IPS-11a (cell line): ENCODE data around the gene RASSF3.
"Not testable (repeated sequence)": the region's sequence is repeated elsewhere in the genome, so short reads cannot be mapped to it uniquely, and the experiment has no call there.

Source experiments
- H3K4me3 ChIP-seq: one replicate; pipeline ENCODE4 v1.5.1; 2013; ENCODE audit warnings: low read depth, low read length, control low read depth

RASSF3 gene

GRCh38 chr12:64631197-64631596 is 20.9 kb downstream of the RASSF3 start:
- no peak overlapping the region for H3K4me3 ChIP-seq

- no peak overlapping the region for H3K4me3 ChIP-seq
Measured at GRCh38 chr12:64633011-64633939, 23.0 kb downstream of the RASSF3 start.

GRCh38 chr12:64633940-64634337 is 23.6 kb downstream of the RASSF3 start:
- no peak overlapping the region for H3K4me3 ChIP-seq

- no peak overlapping the region for H3K4me3 ChIP-seq
Measured at GRCh38 chr12:64634508-64635092, 24.3 kb downstream of the RASSF3 start.

- H3K4me3 ChIP-seq, result no peak overlapping the region
Measured at GRCh38 chr12:64635356-64635998, 25.2 kb downstream of the RASSF3 start.

GRCh38 chr12:64636856-64637255 is 26.6 kb downstream of the RASSF3 start:
- no peak overlapping the region for H3K4me3 ChIP-seq

GRCh38 chr12:64639466-64639865 is 29.2 kb downstream of the RASSF3 start:
- no peak overlapping the region for H3K4me3 ChIP-seq

GRCh38 chr12:64646318-64646717 is 36.0 kb downstream of the RASSF3 start:
- no peak overlapping the region for H3K4me3 ChIP-seq

GRCh38 chr12:64649487-64649886 is 39.2 kb downstream of the RASSF3 start:
- H3K4me3 ChIP-seq, result no peak overlapping the region

- no peak overlapping the region for H3K4me3 ChIP-seq
Measured at GRCh38 chr12:64650762-64651161, 40.5 kb downstream of the RASSF3 start.

- no peak overlapping the region for H3K4me3 ChIP-seq
Measured at GRCh38 chr12:64652346-64652745, 42.1 kb downstream of the RASSF3 start.

GRCh38 chr12:64653123-64653522 is 42.8 kb downstream of the RASSF3 start:
- H3K4me3 ChIP-seq, result no peak overlapping the region

- not testable (repeated sequence) for H3K4me3 ChIP-seq
Measured at GRCh38 chr12:64653907-64654306, 43.6 kb downstream of the RASSF3 start.

GRCh38 chr12:64655141-64655540 is 44.8 kb downstream of the RASSF3 start:
- no peak overlapping the region for H3K4me3 ChIP-seq

- H3K4me3 ChIP-seq, result no peak overlapping the region
Measured at GRCh38 chr12:64656429-64656828, 46.1 kb downstream of the RASSF3 start.

GRCh38 chr12:64658892-64659481 is 48.7 kb downstream of the RASSF3 start:
- no peak overlapping the region for H3K4me3 ChIP-seq

GRCh38 chr12:64660237-64661018 is 50.1 kb downstream of the RASSF3 start:
- no peak overlapping the region for H3K4me3 ChIP-seq

- H3K4me3 ChIP-seq, result no peak overlapping the region
Measured at GRCh38 chr12:64663015-64663414, 52.7 kb downstream of the RASSF3 start.

GRCh38 chr12:64665514-64665913 is 55.2 kb downstream of the RASSF3 start:
- no peak overlapping the region for H3K4me3 ChIP-seq

GRCh38 chr12:64666054-64666914 is 56.0 kb downstream of the RASSF3 start:
- H3K4me3 ChIP-seq, result no peak overlapping the region
